GM23248 (cell line): ENCODE results near the gene SVEP1.

Experiments used
- EZH2 ChIP-seq: fragments of 200-600 bp; sonication (generic); IDR thresholded peaks from 2 replicates; pipeline ENCODE4 v1.6.1; 2018; ENCODE audit warnings: antibody characterized with exemption, mild to moderate bottlenecking; ENCODE audit not compliant: insufficient read depth, poor library complexity, severe bottlenecking
- EZH2phosphoT487 ChIP-seq: fragments of 200-600 bp; sonication (generic); IDR thresholded peaks from 2 replicates; pipeline ENCODE4 v1.6.1; 2018; ENCODE audit warnings: antibody characterized with exemption, moderate library complexity, mild to moderate bottlenecking, low read depth; ENCODE audit not compliant: insufficient read depth

GRCh38 chr9:110446171-110446570 lies 133.4 kb downstream of the SVEP1 start:
- TF ChIP-seq EZH2 (no peak), EZH2phosphoT487 (no peak)
